ENCODE measurements around the gene ATP11A.
"Not testable (repeated sequence)": the region's sequence is repeated elsewhere in the genome, so short reads cannot be mapped to it uniquely, and the experiment has no call there.

The ATP11A gene

DNA sequence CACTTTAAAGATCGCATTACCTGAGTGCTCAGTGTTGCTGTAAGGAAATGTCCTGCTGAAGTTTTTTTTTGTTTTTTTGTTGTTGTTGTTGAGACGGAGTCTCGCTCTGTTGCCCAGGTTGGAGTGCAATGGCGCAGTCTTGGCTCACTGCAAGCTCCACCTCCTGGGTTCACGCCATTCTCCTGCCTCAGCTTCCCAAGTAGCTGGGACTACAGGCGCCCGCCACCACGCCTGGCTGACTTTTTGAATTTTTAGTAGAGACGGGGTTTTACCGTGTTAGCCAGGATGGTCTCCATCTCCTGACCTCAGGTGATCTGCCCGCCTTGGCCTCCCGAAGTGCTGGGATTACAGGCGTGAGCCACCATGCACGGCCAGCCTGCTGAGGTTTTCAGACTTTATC, 175.6 kb downstream of the ATP11A start:
- not testable (repeated sequence) for H2BK5ac ChIP-seq (ENCODE audit: low read depth, low read length, poor library complexity); H4K12ac ChIP-seq (ENCODE audit: low read depth, low read length); H3K23ac ChIP-seq (ENCODE audit: low read length); H3K27ac ChIP-seq (ENCODE audit: low read depth, low read length); H4K8ac ChIP-seq (ENCODE audit: low read depth, low read length); H2AFZ ChIP-seq (ENCODE audit: insufficient read depth, low read length, poor library complexity); H3K14ac ChIP-seq (ENCODE audit: low read length); H3K4me2 ChIP-seq (ENCODE audit: low read length); H3K79me1 ChIP-seq (ENCODE audit: low read length); H4K91ac ChIP-seq (ENCODE audit: low read depth, low read length); H3K4ac ChIP-seq (ENCODE audit: low read depth, low read length); H2AK5ac ChIP-seq (ENCODE audit: low read length); H3K18ac ChIP-seq (ENCODE audit: low read length); H3K9ac ChIP-seq (ENCODE audit: low read length); H3K4me3 ChIP-seq (ENCODE audit: low read depth, low read length); DNase-seq; H3K9me3 ChIP-seq (ENCODE audit: insufficient read depth, low read depth, low read length); H3K27me3 ChIP-seq (ENCODE audit: insufficient read depth, low read length); H3K4me1 ChIP-seq (ENCODE audit: control insufficient read depth in 1 of 2, insufficient read depth in 2 of 2, low read length in 2 of 2); H2BK12ac ChIP-seq (ENCODE audit: low read length); H3K79me2 ChIP-seq (ENCODE audit: control insufficient read depth, insufficient read depth, low read length, poor library complexity); H2BK120ac ChIP-seq (ENCODE audit: insufficient read depth, low read length, poor library complexity)
- H3K36me3 ChIP-seq (ENCODE audit: control insufficient read depth in 1 of 2, insufficient read depth in 2 of 2, low read length in 2 of 2) = peaks cover 48 to 51% of the 10 kb centered on the region in 2 experiments
- no CpG with 5 or more reads among the region's 14 CpGs for WGBS (ENCODE audit: extremely low coverage, insufficient coverage, insufficient read length)

DNA sequence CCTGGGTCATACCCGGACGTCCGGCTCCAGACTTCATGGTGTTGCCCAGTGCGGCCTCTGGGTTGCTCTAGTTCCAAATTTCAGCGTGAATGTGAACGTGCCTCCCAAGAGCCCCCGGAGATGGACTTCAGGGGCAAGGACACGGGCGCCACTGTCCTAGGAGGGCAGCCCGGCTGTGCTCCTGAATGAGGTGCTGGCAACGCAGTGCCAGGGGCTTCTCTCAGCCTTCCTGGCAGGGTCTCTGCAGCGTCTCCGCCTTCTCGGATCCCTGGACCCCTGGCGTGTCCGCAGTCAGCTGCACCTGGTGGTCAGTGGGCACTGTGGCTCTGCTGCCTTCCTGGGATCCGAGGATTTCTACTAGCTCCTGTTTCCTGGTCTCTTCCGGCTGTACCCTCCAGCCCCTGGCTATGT, 177.5 kb downstream of the ATP11A start:
- Histone ChIP-seq H2AFZ (ENCODE audit: insufficient read depth, low read length, poor library complexity) (no peak overlapping the region), H2BK12ac (ENCODE audit: low read length) (no peak overlapping the region), H4K12ac (ENCODE audit: low read depth, low read length) (no peak overlapping the region), H3K79me2 (ENCODE audit: control insufficient read depth, insufficient read depth, low read length, poor library complexity) (no peaks in the 10 kb centered on the region), H2AK5ac (ENCODE audit: low read length) (no peak overlapping the region), H2BK5ac (ENCODE audit: low read depth, low read length, poor library complexity) (no peak overlapping the region), H3K9ac (ENCODE audit: low read length) (no peak overlapping the region), H3K27me3 (ENCODE audit: insufficient read depth, low read length) (no peaks in the 10 kb centered on the region), H3K4me3 (ENCODE audit: low read depth, low read length) (no peak overlapping the region), H3K18ac (ENCODE audit: low read length) (no peak overlapping the region), H4K91ac (ENCODE audit: low read depth, low read length) (no peak overlapping the region), H3K4ac (ENCODE audit: low read depth, low read length) (no peak overlapping the region), H3K14ac (ENCODE audit: low read length) (no peak overlapping the region), H2BK120ac (ENCODE audit: insufficient read depth, low read length, poor library complexity) (no peak overlapping the region), H3K23ac (ENCODE audit: low read length) (no peak overlapping the region), H3K79me1 (ENCODE audit: low read length) (no peaks in the 10 kb centered on the region), H4K8ac (ENCODE audit: low read depth, low read length) (no peak overlapping the region), H3K9me3 (ENCODE audit: insufficient read depth, low read depth, low read length) (peaks cover 2% of the 10 kb centered on the region), H3K36me3 (ENCODE audit: control insufficient read depth in 1 of 2, insufficient read depth in 2 of 2, low read length in 2 of 2) (peaks cover 40 to 47% of the 10 kb centered on the region in 2 experiments), H3K4me1 (ENCODE audit: control insufficient read depth in 1 of 2, insufficient read depth in 2 of 2, low read length in 2 of 2) (no peaks in the 10 kb centered on the region), H3K27ac (ENCODE audit: low read depth, low read length) (no peak overlapping the region), H3K4me2 (ENCODE audit: low read length) (no peak overlapping the region)
- DNase-seq = no peak
- WGBS (ENCODE audit: extremely low coverage, insufficient coverage, insufficient read length) = no CpG with 5 or more reads among the region's 18 CpGs

GRCh38 chr13:112868308-112868707, 178.5 kb downstream of the ATP11A start:
- Histone ChIP-seq H3K4me3 (ENCODE audit: low read depth, low read length) (no peak overlapping the region), H2AFZ (ENCODE audit: insufficient read depth, low read length, poor library complexity) (no peak overlapping the region), H4K8ac (ENCODE audit: low read depth, low read length) (no peak overlapping the region), H3K9ac (ENCODE audit: low read length) (peak overlapping the region; percentile 52), H2BK12ac (ENCODE audit: low read length) (no peak overlapping the region), H3K4me2 (ENCODE audit: low read length) (no peak overlapping the region), H3K14ac (ENCODE audit: low read length) (no peak overlapping the region), H3K79me1 (ENCODE audit: low read length) (no peaks in the 10 kb centered on the region), H3K4me1 (ENCODE audit: control insufficient read depth in 1 of 2, insufficient read depth in 2 of 2, low read length in 2 of 2) (no peaks in the 10 kb centered on the region), H3K9me3 (ENCODE audit: insufficient read depth, low read depth, low read length) (peaks cover 2% of the 10 kb centered on the region), H3K27ac (ENCODE audit: low read depth, low read length) (no peak overlapping the region), H2BK5ac (ENCODE audit: low read depth, low read length, poor library complexity) (no peak overlapping the region), H2BK120ac (ENCODE audit: insufficient read depth, low read length, poor library complexity) (no peak overlapping the region), H3K79me2 (ENCODE audit: control insufficient read depth, insufficient read depth, low read length, poor library complexity) (no peaks in the 10 kb centered on the region), H3K36me3 (ENCODE audit: control insufficient read depth in 1 of 2, insufficient read depth in 2 of 2, low read length in 2 of 2) (peaks cover 34 to 39% of the 10 kb centered on the region in 2 experiments), H4K91ac (ENCODE audit: low read depth, low read length) (no peak overlapping the region), H3K4ac (ENCODE audit: low read depth, low read length) (no peak overlapping the region), H3K18ac (ENCODE audit: low read length) (no peak overlapping the region), H4K12ac (ENCODE audit: low read depth, low read length) (no peak overlapping the region), H2AK5ac (ENCODE audit: low read length) (no peak overlapping the region), H3K27me3 (ENCODE audit: insufficient read depth, low read length) (no peaks in the 10 kb centered on the region), H3K23ac (ENCODE audit: low read length) (peak overlapping the region; percentile 60)
- DNase-seq = no peak
- no CpG with 5 or more reads among the region's 5 CpGs for WGBS (ENCODE audit: extremely low coverage, insufficient coverage, insufficient read length)

DNA sequence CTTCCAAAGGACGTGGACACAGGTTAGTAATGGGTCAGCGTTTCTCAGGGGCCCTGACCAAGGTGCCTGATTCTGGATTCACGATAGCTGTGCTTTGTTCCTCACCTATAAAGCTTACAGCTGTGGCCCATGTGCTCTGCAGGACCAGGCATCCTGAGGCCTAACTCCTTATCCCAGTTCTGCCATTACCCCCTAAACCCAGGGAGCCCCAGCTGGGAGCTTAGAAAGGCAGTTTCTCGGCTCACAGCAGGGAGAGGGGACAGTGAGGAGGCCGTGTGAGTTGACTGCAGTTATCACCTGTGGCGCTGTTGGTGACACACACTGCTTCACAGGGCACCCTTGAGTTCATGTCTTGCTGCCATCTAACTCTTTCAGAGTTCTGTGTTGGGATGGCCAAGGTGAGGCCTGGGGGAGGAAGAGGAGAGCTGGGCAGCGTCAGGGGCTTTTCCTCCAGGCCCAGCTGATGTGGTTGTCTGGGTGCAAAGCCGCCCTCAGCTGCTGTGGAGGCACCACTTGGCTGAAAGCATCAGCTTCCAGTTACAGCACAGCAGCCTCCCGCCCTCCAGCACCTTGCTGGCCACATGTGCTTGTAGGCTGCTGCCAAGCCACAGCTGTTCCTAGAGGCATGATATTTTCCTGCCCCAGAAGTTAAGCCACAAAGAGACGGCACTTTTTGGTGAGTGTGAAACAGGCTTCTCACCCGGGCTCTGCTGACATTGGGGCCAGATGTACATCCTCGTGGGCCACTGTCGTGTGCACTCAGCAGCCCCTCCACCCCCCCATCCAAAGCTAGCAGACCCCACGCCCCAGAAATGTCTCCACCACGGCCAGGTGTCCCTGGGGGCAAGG, 179.6 kb downstream of the ATP11A start:
- Histone ChIP-seq H3K9ac (ENCODE audit: low read length) (no peak overlapping the region), H3K4me3 (ENCODE audit: low read depth, low read length) (no peak overlapping the region), H3K4ac (ENCODE audit: low read depth, low read length) (no peak overlapping the region), H3K79me2 (ENCODE audit: control insufficient read depth, insufficient read depth, low read length, poor library complexity) (no peaks in the 10 kb centered on the region), H3K14ac (ENCODE audit: low read length) (no peak overlapping the region), H3K36me3 (ENCODE audit: control insufficient read depth in 1 of 2, insufficient read depth in 2 of 2, low read length in 2 of 2) (peaks cover 39 to 40% of the 10 kb centered on the region in 2 experiments), H4K12ac (ENCODE audit: low read depth, low read length) (no peak overlapping the region), H2BK12ac (ENCODE audit: low read length) (no peak overlapping the region), H3K79me1 (ENCODE audit: low read length) (no peaks in the 10 kb centered on the region), H2AK5ac (ENCODE audit: low read length) (no peak overlapping the region), H3K18ac (ENCODE audit: low read length) (no peak overlapping the region), H2BK5ac (ENCODE audit: low read depth, low read length, poor library complexity) (no peak overlapping the region), H2BK120ac (ENCODE audit: insufficient read depth, low read length, poor library complexity) (no peak overlapping the region), H3K27ac (ENCODE audit: low read depth, low read length) (no peak overlapping the region), H3K4me2 (ENCODE audit: low read length) (no peak overlapping the region), H2AFZ (ENCODE audit: insufficient read depth, low read length, poor library complexity) (no peak overlapping the region), H3K9me3 (ENCODE audit: insufficient read depth, low read depth, low read length) (peaks cover 2% of the 10 kb centered on the region), H3K4me1 (ENCODE audit: control insufficient read depth in 1 of 2, insufficient read depth in 2 of 2, low read length in 2 of 2) (peaks cover 5 to 6% of the 10 kb centered on the region in 2 experiments), H3K27me3 (ENCODE audit: insufficient read depth, low read length) (no peaks in the 10 kb centered on the region), H4K8ac (ENCODE audit: low read depth, low read length) (no peak overlapping the region), H3K23ac (ENCODE audit: low read length) (no peak overlapping the region), H4K91ac (ENCODE audit: low read depth, low read length) (no peak overlapping the region)
- WGBS (ENCODE audit: extremely low coverage, insufficient coverage, insufficient read length) = no CpG with 5 or more reads among the region's 15 CpGs
- no peak for DNase-seq
